ENCODE measurements around the gene FAM131B.

The FAM131B gene

DNA sequence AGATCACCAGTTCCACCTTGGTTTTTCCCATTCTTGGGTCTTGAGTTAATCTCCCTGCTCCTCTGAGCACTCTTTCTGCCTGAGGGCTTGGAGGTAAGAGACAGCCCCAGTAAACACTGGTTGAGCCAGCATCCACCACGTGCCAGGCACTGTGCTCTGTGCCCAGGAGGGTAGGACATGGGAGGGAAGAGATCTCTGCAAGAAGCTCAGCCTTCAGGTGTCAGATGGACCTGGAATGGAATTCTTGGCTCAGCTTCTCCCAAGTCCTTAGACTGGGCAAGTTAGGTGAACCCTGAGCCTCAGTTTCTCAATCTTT lies 21.1 kb upstream of the FAM131B start:
- DNase-seq (ENCODE audit: low read depth in 2 of 2, low spot score in 1 of 2), result no peak

DNA sequence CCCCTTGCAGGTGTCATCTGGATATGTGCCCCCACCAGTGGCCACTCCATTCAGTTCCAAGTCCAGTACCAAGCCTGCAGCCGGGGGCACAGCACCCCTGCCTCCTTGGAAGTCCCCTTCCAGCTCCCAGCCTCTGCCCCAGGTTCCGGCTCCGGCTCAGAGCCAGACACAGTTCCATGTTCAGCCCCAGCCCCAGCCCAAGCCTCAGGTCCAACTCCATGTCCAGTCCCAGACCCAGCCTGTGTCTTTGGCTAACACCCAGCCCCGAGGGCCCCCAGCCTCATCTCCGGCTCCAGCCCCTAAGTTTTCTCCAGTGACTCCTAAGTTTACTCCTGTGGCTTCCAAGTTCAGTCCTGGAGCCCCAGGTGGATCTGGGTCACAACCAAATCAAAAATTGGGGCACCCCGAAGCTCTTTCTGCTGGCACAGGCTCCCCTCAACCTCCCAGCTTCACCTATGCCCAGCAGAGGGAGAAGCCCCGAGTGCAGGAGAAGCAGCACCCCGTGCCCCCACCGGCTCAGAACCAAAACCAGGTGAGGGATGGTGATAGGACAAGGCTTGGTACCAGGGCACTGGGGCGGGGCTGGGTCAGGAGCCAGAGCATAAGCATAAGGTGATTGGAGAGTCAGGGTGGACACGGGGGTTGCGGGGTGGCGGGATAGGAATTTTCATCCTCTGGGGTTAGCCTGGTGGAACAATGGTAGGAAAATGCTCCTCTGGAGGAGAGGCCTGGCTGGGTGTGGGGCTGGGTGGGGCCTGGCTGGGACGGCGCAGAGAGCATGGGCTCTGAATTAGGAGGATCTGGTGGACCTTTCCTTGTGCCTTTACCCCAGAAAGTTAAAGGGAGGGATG lies 20.5 kb upstream of the FAM131B start:
- no peak for DNase-seq (ENCODE audit: low read depth in 2 of 2, low spot score in 1 of 2)

DNA sequence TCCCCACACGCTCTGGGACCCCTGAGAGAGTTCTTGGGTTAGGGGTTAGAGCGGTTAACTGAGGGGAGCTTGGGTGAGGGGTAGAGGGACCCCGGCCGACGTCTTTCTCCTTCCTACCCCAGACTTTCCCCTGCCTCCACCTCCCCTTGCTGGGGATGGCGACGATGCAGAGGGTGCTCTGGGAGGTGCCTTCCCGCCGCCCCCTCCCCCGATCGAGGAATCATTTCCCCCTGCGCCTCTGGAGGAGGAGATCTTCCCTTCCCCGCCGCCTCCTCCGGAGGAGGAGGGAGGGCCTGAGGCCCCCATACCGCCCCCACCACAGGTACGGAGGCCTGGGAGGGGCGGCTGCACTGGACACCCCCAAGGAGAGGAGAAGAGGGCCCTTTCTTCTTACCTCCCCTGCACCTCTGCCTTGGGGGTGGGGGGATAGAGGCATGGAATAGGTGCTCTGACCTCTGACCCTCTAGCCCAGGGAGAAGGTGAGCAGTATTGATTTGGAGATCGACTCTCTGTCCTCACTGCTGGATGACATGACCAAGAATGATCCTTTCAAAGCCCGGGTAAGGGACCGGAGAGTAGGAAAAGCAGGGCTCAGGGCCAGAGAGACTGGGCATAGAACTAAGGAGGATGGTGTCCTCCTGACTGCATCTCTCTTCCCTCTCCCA lies 19.7 kb upstream of the FAM131B start:
- no peak for DNase-seq (ENCODE audit: low read depth in 2 of 2, low spot score in 1 of 2)

DNA sequence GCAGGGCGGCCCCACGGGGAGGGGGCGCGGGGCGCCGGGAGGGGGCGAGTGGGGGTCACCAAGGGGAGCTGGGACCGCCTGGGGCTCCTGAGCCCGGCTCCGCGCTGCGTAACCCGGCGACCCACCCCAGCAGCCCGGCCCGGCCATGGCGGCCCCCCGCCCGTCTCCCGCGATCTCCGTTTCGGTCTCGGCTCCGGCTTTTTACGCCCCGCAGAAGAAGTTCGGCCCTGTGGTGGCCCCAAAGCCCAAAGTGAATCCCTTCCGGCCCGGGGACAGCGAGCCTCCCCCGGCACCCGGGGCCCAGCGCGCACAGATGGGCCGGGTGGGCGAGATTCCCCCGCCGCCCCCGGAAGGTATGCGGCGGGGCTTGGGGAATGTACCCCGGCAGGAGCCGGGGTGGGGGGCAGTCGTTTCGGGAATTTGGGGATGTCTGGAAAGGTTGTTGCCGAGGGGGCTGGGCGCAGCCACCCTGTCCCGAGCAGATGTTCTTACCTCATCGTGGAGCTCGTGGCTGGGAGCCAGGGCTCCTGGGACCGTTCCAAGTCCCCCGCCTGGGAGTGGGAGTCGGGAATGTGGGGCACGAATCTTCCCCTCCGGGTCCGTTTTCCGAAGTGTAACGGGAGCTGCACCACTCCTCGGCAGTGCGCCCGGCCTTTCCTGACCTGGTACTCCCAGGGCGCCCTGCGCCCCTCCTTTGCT lies 19.1 kb upstream of the FAM131B start:
- DNase-seq (ENCODE audit: low read depth in 2 of 2, low spot score in 1 of 2), result no peak

DNA sequence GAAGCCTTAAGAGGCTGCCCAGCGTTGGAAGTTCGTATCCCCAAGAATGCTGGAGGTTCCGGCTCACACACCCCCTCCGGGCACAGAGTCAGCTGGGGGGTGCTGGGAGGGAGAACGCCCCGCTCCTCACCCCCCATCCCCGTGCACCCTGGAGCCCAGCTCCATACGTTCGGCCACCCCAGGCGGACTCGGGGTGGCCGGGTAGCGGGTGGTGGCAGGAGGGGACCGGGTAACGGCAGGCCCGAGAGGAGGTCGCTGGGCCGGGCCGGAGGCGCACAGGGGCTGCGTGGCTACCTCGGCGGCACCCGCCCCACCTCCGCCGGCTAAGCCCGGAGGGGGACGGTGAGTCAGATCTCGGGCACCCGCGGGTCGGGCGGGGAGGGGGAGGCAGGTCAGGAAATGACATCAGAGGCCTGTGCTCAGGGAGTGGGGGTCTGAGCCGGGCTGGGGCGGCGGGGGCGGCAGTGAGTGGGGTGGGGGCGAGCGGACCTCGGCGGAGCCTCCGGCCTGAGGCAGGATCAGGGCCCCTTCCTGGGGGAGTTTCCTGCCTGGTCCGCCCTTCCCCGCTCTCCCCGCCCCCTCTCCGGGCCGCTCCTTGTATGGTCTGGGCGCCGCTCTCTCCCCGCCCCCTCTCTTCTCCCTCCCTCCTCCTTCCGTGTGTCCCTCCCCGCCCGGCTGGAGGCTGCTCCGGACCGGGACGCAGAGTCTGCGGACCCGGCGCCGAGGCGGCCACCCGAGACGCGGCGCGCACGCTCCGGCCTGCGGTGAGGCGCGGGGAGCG lies 18.3 kb upstream of the FAM131B start, which contains the start of gene ZYX:
Gene ZYX (plus strand): TSS at position 700 of the 781 bp plus-strand sequence. CDS start 227 bp downstream, outside the sequence.
- peak; percentile 74 to 86 for DNase-seq (ENCODE audit: low read depth in 2 of 2, low spot score in 1 of 2)

DNA sequence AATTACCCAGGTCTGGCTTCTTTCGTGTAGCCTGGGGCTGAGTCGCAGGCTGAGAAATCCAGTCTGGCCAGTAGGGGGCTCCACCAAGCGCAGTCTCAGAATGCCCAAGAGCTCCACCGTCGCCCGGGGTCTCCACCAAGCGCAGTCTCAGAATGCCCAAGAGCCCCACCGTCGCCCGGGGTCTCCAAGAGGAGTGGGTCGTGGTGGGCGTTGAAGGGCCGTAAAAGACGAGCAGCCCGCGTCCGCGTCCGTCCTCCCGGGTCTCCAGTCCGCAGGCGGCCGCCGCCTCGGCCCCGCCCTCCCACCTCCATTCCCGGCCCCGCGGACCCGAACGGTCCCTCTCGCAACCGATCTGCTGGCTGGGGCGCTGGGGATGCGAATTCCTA lies 17.7 kb upstream of the FAM131B start:
- peak; percentile 71 to 85 for DNase-seq (ENCODE audit: low read depth in 2 of 2, low spot score in 1 of 2)

DNA sequence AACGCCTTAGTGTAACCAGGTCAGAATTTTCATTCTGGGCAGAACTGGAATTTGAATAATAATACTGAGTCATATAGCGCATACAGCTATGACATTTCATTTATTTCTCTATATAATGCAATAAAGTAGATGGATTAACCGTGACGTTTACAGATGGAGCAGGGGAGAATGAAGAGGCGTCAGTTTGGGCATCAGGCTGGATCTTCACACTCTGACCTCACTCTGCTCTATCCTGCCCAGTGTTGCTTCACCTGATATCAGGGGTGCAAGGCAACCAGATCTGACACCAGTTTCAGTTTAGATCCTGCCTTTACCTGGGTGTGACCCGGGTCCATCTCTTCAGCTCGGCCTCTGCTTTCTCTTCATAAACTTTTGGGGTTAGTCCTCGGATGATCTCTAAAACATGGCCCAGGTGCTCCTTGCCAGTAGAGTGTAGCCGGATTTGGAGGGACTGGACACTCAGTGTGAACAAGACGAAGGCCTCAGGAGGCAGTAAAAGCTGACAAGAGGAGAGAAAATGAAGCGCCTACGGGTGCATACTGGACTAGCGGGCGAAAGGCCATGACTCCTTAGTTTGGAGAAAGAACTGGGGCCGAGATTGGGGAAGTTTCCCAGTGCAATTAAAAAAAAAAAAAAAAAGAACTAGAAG lies 17.2 kb upstream of the FAM131B start:
- DNase-seq (ENCODE audit: low read depth in 2 of 2, low spot score in 1 of 2), result no peak

DNA sequence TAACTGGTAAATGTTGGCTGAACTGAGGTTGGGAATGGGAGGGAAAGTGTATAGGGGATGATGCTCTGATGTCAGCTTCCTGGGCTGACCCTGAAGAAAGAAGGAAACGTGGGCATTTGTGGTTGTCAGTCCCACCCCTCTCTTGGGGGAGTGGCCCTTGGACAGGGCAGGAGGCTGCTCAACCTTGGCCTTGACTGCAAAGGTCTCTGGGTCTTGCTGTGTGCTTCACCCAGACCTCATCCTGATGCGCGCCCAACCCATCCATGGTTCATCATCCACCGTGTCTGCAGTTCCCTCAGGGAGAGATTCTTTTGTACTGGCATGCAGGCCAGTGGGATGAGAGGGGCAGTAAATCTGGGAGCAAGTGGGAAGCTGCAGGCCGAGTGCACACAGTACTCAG lies 13.9 kb upstream of the FAM131B start:
- DNase-seq (ENCODE audit: low read depth in 2 of 2, low spot score in 1 of 2), result no peak

DNA sequence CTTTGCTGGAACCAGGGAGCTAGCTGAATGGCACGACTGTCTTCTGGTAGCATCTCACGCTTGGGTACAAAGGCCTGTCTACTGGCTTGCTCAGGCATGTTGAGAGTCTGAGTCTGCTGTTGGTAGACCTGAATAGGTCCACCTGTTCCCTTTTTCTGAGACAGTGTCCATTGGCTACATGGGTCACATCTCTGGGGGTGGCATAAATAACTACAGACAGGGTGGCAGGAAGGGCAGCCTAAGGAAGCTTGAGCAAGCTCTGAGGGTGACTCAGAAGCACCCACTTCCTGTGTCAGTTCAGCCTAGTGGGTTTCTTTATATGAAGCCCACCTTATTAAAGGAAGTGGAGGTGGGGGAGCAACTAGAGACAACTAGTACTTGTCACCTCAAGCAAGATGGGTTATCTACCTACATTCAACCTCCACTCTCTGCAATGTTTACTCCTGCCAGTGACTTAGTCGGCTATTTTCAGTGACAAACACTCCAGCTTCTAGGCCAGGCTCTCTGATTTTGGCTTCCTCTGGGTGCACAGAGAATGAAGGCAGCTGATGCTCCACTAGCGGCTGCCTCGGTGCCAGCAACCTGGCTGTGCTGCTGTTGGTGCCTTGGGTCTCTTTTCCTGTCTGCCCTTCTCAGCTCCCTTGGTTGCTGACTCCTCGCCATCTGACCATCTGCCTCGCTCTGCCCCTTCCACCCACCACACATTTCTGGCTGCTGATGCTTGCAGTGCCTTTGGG lies 13.0 kb upstream of the FAM131B start:
- peak in 1 of 2 donors; percentile 33 for DNase-seq (ENCODE audit: low read depth in 2 of 2, low spot score in 1 of 2)

DNA sequence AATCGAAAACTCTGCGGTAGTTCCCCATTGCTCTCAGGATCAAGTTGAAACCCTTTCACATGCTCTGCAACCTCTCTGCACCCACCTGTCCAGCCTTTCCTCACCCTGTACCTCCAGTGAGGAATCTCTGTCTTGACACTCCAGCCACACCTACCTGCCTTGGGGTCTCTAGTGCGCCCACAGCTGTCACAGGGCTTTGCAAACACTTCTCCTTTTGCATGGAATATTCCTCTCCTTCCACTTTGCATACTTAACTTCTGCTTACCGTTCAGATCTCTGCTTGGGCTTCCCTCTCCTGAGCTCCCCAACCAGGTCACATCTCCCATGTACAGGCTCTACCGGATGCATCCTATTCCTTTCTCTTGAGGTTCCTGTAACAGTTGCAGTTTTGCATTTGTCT lies 12.0 kb upstream of the FAM131B start:
- no peak for DNase-seq (ENCODE audit: low read depth in 2 of 2, low spot score in 1 of 2)

DNA sequence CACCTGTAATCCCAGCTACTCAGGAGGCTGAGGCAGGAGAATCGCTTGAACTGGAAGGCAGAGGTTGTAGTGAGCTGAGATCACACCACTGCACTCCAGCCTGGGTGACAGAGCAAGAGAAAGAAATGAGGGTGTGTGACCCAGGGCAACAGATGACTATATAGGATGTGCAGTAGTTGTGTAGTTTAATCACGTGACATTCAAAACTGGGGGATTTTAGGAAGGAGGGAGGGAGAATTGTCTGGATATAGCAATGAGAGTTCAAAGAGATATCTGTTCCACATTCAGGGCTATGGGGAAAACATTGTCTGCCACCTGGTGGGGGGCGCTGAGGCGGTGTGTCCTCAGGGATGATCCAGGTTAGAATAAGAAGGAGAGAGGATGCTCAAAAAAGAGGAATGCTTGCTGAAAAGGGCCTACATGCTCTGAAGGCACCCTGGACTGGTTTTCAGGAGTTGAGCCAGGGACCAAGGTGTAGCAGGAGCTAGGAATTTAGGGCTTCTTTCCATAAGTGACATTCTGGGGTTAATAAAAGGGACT lies 10.8 kb upstream of the FAM131B start:
- DNase-seq (ENCODE audit: low read depth in 2 of 2, low spot score in 1 of 2), result no peak

DNA sequence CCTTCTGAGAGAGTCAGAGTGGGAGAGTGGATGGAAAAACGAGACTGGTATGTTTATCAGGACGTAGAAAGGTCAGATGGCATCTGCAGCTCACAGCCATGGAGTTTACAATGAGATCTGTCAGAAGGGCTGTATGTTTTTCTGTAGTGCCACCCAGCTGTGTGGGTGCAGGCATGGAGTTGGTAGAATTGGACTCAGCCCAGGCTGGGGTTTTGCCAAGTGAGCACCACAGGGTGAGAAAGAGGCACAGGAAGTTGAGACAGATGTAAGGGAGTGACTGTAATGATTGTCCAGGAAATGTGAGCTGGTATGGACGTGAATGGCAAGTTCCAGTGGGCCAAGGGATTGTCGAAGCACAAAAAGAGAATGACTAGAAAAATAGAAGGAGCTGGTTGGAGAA lies 9.6 kb upstream of the FAM131B start:
- DNase-seq (ENCODE audit: low read depth in 2 of 2, low spot score in 1 of 2), result peak in 1 of 2 donors; percentile 31

DNA sequence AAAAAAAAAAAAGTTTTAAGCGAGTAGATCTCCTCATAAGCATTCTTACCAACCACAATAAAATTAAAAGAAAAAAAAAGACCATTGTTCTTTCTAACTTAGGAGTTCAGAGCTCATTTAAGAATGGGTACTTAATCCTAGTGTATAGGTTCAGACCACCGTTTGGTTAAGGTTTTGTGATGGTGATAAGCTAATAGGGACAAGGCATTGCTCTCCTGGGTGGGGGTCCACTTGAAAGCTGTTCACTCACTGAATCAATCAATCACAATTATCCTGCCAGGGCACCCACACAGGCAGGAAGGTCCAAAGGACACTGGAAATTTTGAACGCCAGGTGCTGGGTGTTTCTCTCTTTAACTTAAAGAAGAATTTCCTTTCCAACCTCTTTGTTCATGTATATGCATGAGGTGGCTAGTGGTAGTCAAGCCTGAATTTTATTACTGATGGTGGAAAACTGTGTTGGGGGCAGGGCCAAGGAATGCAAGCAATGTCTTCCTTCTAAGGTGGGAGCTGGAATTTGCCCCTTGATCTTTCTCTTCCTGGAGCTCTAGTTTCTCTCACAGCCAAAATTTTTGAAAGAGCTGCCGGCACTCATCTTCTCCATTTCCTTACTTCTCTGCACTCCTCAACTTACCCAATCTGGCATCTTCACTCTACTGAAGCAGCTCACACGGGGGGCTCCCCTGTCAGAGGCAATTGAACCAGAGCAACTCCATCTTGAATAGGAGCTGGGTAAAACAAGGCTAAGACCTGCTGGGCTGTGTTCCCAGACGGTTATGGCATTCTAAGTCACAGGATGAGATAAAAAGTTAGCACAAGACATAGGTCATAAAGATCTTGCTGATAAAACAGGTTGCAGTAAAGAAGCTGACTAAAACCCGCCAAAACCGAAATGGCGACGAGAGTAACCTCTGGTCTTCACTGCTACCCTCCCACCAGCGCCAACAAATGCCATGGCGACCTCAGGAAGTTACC lies 7.5 kb upstream of the FAM131B start:
- DNase-seq (ENCODE audit: low read depth in 2 of 2, low spot score in 1 of 2), result no peak

DNA sequence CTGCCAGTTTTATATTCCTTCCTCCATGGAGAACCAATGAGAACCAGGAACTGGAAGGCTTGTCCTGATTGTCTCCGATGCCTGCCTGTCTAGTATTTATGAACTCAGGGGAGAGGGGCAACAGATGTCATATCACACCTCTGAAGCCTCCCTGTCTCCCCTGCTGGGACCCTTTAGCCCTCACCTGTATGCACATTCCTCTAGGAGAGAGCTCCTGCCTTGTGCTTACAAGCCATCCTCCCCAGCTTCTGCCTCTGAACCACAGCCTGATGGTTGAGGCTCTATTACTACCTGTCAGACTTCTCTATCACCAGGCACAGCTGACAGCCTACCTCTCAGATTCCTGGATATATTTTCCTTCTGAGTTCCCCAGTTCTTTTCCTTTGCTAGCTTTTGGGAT lies 5.9 kb upstream of the FAM131B start:
- DNase-seq (ENCODE audit: low read depth in 2 of 2, low spot score in 1 of 2), result no peak

DNA sequence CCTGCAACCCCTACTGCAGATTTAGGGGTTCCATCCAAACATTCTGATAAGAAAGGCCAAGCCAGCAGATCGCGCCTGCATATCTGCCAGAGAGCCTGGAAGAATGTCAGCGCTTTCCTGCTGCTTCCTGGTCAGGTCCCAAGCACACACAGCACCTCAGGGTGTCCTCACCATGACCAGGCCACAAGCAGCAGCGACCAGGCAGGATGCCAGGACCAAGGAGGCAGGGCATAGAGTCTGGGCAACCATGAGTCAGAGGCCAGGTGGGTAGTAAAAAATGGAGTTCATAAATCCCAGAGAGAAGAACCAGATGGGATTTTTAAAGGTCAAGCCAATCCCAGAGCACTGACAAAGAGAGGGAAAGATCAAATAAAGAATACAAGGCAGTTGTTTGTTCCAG lies 5.5 kb upstream of the FAM131B start:
- no peak for DNase-seq (ENCODE audit: low read depth in 2 of 2, low spot score in 1 of 2)

DNA sequence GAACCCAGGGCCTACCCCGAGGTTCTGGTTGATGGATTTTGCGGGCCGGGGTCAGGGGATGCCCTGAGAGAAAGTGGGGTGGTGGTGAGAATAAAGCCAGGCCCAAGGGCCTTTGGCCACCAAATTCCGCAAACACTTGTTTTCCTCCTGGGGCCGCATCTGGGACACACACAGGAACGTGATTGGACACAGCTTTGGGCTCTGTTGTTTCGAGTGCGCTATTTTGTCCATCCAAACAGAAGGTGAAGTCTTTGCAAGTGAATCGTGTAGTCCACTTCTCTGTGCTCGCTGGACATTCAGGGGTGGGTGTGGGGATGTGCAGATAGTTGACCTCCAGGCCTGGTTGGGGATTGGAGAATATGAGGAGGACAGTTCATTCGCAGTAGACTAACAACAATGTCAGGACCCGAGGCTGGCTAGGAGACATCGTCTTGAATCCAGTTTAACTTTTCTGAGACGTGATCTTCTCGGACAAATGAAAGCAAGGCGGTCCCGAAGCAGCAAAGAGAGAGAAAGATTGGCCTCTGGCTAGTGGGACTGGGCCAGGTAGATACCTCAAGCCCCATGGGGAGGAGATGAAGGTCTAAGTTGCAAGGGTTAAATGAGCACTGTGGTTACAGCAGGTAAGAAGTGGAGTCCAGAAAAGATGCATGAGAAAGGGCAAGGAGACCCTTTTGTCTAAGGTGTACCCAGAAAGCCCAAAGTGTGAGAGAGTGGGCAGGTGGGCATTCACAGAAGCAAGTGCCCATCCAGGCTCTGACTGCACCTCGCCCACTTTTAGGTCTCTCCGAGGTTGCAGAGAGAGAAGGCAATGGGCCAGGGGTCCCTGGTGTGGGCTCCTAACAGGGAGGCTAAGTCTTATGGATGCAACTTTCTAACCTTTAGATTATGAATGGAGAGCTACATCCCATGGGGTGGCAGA lies 764 bp upstream of the FAM131B start:
- no peak for DNase-seq (ENCODE audit: low read depth in 2 of 2, low spot score in 1 of 2)

DNA sequence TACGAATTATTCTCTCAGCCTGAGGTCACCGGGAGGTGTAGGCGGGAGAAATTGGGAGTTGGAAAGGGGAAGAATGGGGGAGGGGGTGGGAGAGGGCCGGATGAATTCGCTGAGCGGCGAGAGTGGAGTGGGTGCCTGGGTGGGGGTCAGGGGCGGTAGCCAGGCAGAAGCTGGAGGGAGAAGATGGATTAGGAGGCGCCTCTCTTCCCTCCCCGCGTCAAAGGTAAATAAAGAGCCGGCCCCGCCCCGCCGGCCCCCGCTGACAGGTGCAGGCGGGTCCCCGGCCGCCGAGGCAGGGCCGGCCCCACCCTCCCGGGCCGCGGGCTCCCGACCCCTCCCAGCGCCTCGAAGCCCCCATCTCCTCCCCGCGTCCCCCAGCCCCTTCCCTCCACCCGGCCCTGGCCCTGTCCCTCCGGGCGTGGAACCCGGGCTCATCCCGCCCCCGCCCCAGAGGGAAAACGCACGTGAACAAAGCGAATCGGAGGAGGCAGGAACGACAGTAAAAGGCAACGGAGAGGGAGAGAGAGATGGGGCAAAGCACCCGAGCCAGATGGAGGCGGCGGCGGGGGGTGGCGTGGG lies 872 bp downstream of the FAM131B start:
- no peak for DNase-seq (ENCODE audit: low read depth in 2 of 2, low spot score in 1 of 2)
